Keratinocyte (primary cell): ENCODE results near the gene SKOR1. TPM values are rescaled to one million over a fixed set of nuclear protein-coding genes. Genes with fewer than 3 reads are reported as not detected.

ENCODE experiments used
- DNase-seq: peaks from one replicate; pipeline ENCODE4 v3.0.0-alpha.2; 2011; ENCODE audit warnings: low read depth, missing footprints, low spot score
- FAIRE-seq: peaks from 2 replicates; lab custom pipeline; 2011; peaks lifted over from hg19 to GRCh38; lab: Jason Lieb, UNC
- H2AFZ ChIP-seq: 2 replicates; pipeline ENCODE4 v1.6.0; 2012; ENCODE audit warnings: low read length, control low read depth, inconsistent platforms; ENCODE audit not compliant: control insufficient read depth
- H3K27ac ChIP-seq: 2 replicates; pipeline ENCODE4 v1.5.1; 2011; ENCODE audit warnings: low read length; ENCODE audit not compliant: control insufficient read depth, insufficient read depth
- H3K27me3 ChIP-seq: 3 replicates; pipeline ENCODE4 v1.6.0; 2011; ENCODE audit warnings: low read length; ENCODE audit not compliant: control insufficient read depth, insufficient read depth; ENCODE audit errors: extremely low read depth
- H3K36me3 ChIP-seq, 2 experiments: 2 replicates in 1 of 2; 3 replicates in 1 of 2; pipeline ENCODE4 v1.5.1; 2011; ENCODE audit warnings: low read length in 2 of 2, mild to moderate bottlenecking in 1 of 2; ENCODE audit not compliant: control insufficient read depth in 2 of 2, insufficient read depth in 2 of 2; ENCODE audit errors: extremely low read depth in 1 of 2
- H3K4me1 ChIP-seq: 3 replicates; pipeline ENCODE4 v1.5.1; 2011; ENCODE audit warnings: low read length; ENCODE audit not compliant: control insufficient read depth, insufficient read depth; ENCODE audit errors: extremely low read depth
- H3K4me2 ChIP-seq: 3 replicates; pipeline ENCODE4 v1.6.0; 2011; ENCODE audit warnings: low read depth, low read length; ENCODE audit not compliant: control insufficient read depth, insufficient read depth; ENCODE audit errors: extremely low read depth
- H3K4me3 ChIP-seq, 3 experiments: fragments of 200-600 bp in 1 of 3; sonication (generic) in 1 of 3; 2 replicates in 2 of 3; 3 replicates in 1 of 3; pipeline ENCODE4 v1.5.1; 2011 to 2016; ENCODE audit warnings: low read length in 3 of 3, mild to moderate bottlenecking in 3 of 3, control low read depth in 2 of 3, inconsistent platforms in 1 of 3, low read depth in 1 of 3, mixed read lengths in 1 of 3, mixed run types in 1 of 3, moderate library complexity in 1 of 3; ENCODE audit not compliant: control insufficient read depth in 2 of 3, insufficient read depth in 2 of 3; ENCODE audit errors: extremely low read depth in 1 of 3
- H3K79me2 ChIP-seq: 2 replicates; pipeline ENCODE4 v1.6.0; 2012; ENCODE audit warnings: low read length; ENCODE audit not compliant: control insufficient read depth, insufficient read depth
- H3K9ac ChIP-seq: 3 replicates; pipeline ENCODE4 v1.6.0; 2011; ENCODE audit warnings: low read length; ENCODE audit not compliant: control insufficient read depth, insufficient read depth; ENCODE audit errors: extremely low read depth
- H3K9me1 ChIP-seq: 3 replicates; pipeline ENCODE4 v1.6.0; 2011; ENCODE audit warnings: low read length; ENCODE audit not compliant: control insufficient read depth, insufficient read depth; ENCODE audit errors: extremely low read depth
- H3K9me3 ChIP-seq: 2 replicates; pipeline ENCODE4 v1.5.1; 2012; ENCODE audit warnings: low read depth, low read length; ENCODE audit not compliant: control insufficient read depth
- H4K20me1 ChIP-seq: 3 replicates; pipeline ENCODE4 v1.6.0; 2011; ENCODE audit warnings: low read length; ENCODE audit not compliant: control insufficient read depth, insufficient read depth; ENCODE audit errors: extremely low read depth
- EZH2 ChIP-seq: IDR thresholded peaks from one replicate; pipeline ENCODE4 v1.6.1; 2012; ENCODE audit warnings: inconsistent platforms, mild to moderate bottlenecking, low read length, moderate library complexity
- dilution Hi-C: fragments of 300-500 bp; cut with MboI; formaldehyde crosslinking; loops from one replicate; pipeline ENCODE4 v1.7.0; 2020; ENCODE audit warnings: low sequenced_read_pairs; ENCODE audit not compliant: extremely low pct_ligation_motif_present
- polyA plus RNA-seq, 5 experiments: library from polyadenylated mRNA; depleted of rRNA in 3 of 5; stranded (reverse) in 3 of 5; stranded (forward) in 1 of 5; unstranded in 1 of 5; fragments of >200 nt; gene quantifications; 1 replicate in 1 of 5; 2 replicates in 3 of 5; 3 replicates in 1 of 5; pipeline versions ENCODE4 v1.2.1 to v1.2.3, GENCODE V29; 2011 to 2012; ENCODE audit warnings: missing spikeins in 2 of 5, low read depth in 1 of 5, low replicate concordance in 1 of 5
- TF ChIP-seq, protein P1 (sequence below), 3 experiments: IDR thresholded peaks in 1 of 3; conservative IDR thresholded peaks in 1 of 3; optimal IDR thresholded peaks in 1 of 3; 2 replicates in 2 of 3; 3 replicates in 1 of 3; pipeline versions ENCODE3 to v1.5.1; 2011; ENCODE audit warnings: low read length in 3 of 3, mild to moderate bottlenecking in 3 of 3, moderate library complexity in 2 of 3, control low read depth in 1 of 3, inconsistent platforms in 1 of 3; ENCODE audit not compliant: insufficient read depth in 2 of 3; ENCODE audit errors: extremely low read depth in 1 of 3

SKOR1 gene
- polyA plus RNA-seq, 1 donor (not counting 4 experiments of a cell fraction or from before 2014, with no cell fraction given) = 0.03 TPM

DNA sequence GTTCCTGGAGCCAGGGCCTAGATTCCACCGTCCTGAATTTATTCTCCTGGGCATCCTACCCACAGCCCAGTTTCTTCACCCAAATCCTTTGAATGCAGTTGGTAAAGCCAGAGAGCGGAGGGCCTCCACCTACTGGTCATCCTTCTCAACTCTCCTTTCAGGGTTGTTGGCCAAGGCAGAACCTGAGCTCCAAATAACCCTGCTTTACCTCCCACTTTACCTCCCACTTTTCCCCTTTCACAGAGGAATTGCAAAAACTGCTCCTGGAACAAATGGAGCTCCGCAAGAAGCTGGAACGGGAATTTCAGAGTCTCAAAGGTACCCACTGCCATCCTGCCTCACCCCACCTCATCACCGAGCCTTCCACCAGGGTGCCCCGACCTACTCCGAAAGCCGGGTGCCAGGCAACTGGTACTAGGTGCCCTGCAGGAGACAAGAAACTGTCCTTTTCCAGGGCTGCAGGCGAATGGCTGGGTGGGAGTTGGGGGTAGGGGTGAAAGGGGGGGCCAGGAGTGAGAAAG, 6.8 kb downstream of the SKOR1 start:
- no peak overlapping the region for H3K9ac ChIP-seq
- no peak overlapping the region for H3K4me3 ChIP-seq
- peaks cover 89% of the 10 kb centered on the region for H3K27me3 ChIP-seq
- no peaks in the 10 kb centered on the region for H4K20me1 ChIP-seq
- DNase-seq (no peak), FAIRE-seq (no peak)
- no peaks in the 10 kb centered on the region for H3K9me1 ChIP-seq
- dilution Hi-C loops = no loop called here
- no peak overlapping the region for H2AFZ ChIP-seq
- H3K9me3 ChIP-seq = no peaks in the 10 kb centered on the region
- H3K4me2 ChIP-seq = no peak overlapping the region
- H3K79me2 ChIP-seq = no peaks in the 10 kb centered on the region
- TF ChIP-seq, protein P1, sequence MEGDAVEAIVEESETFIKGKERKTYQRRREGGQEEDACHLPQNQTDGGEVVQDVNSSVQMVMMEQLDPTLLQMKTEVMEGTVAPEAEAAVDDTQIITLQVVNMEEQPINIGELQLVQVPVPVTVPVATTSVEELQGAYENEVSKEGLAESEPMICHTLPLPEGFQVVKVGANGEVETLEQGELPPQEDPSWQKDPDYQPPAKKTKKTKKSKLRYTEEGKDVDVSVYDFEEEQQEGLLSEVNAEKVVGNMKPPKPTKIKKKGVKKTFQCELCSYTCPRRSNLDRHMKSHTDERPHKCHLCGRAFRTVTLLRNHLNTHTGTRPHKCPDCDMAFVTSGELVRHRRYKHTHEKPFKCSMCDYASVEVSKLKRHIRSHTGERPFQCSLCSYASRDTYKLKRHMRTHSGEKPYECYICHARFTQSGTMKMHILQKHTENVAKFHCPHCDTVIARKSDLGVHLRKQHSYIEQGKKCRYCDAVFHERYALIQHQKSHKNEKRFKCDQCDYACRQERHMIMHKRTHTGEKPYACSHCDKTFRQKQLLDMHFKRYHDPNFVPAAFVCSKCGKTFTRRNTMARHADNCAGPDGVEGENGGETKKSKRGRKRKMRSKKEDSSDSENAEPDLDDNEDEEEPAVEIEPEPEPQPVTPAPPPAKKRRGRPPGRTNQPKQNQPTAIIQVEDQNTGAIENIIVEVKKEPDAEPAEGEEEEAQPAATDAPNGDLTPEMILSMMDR (optimal IDR thresholded peaks at IDR 0.05 in 1 of 3, IDR thresholded peaks at IDR 0.05 in 1 of 3, conservative IDR thresholded peaks at IDR 0.05 in 1 of 3; ENCODE audit: extremely low read depth in 1 of 3, insufficient read depth in 2 of 3, low read length in 3 of 3) = peak in 1 of 3 experiments; percentile 34
- TF ChIP-seq EZH2 = peak; percentile 11
- H3K27ac ChIP-seq = no peak overlapping the region
- peaks cover 17% of the 10 kb centered on the region for H3K4me1 ChIP-seq
- H3K36me3 ChIP-seq = no peaks in the 10 kb centered on the region

DNA sequence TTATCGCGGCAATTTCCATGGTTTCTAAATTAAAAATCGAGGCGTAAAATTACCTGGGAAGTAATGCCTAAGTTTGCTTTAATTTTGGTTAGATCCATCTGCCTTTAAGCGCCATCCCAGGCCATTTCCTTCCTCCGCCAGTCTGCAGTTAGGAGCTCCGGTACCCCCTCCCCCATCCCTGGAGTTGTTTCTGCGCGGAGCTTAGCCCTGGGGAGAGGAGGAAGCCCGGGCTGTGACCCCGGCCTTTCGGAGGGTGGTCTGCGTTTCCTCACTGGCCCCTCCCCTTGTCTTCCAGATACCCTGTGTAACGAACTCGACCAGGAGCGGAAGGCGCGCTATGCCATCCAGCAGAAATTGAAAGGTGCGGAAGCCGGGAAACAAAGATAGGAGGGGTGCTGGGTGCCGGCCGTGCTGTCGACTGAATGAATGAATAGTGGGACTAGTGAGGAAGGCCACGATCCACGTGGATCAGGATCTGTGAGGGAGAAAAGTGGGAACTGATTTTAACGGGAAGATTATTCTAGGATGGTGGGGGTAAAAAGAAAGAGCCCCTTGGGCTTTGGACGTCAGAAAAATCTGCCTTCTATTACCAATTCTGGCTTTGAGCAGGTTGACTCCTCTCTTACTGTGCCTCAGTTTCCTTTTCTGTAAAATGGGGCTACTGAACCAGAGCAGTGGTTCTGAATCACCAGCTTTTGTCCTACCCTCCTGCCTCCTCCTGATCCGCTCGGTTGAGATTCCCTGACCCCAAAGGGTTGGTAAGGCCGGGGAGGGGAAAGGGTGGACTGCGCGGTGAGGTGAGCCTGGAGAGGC, 7.8 kb downstream of the SKOR1 start:
- DNase-seq = no peak
- Histone ChIP-seq H2AFZ (no peak overlapping the region), H3K36me3 (no peaks in the 10 kb centered on the region), H3K79me2 (no peaks in the 10 kb centered on the region), H3K4me1 (peaks cover 17% of the 10 kb centered on the region), H3K9me1 (no peaks in the 10 kb centered on the region), H3K27me3 (peaks cover 80% of the 10 kb centered on the region), H4K20me1 (no peaks in the 10 kb centered on the region), H3K9me3 (no peaks in the 10 kb centered on the region), H3K4me3 (peak overlapping the region in 2 of 3 experiments; percentile 36 to 40), H3K9ac (no peak overlapping the region), H3K4me2 (peak overlapping the region; percentile 77), H3K27ac (no peak overlapping the region)
- no peak for FAIRE-seq
- dilution Hi-C loops = no loop called here
- TF ChIP-seq, protein P1 (optimal IDR thresholded peaks at IDR 0.05 in 1 of 3, IDR thresholded peaks at IDR 0.05 in 1 of 3, conservative IDR thresholded peaks at IDR 0.05 in 1 of 3; ENCODE audit: extremely low read depth in 1 of 3, insufficient read depth in 2 of 3, low read length in 3 of 3) = no peak
- no peak for TF ChIP-seq EZH2
